ENCODE data around the gene NOC3L. TPM values are rescaled to one million over a fixed set of nuclear protein-coding genes. Genes with fewer than 3 reads are reported as not detected.

Gene NOC3L
- total and polyA plus RNA-seq, 9 of the 15 experiments (the other 6 are each of a cell fraction or from before 2014, with no cell fraction given): 23.8 to 57.6 (median 32.6) TPM

GRCh38 chr10:94402204-94402842 lies 39.6 kb upstream of the NOC3L start, which contains the start of gene TBC1D12 (continued):
- TF ChIP-seq ILK (tag; IDR thresholded peaks at IDR 0.05; ENCODE audit: borderline replicate concordance, low read depth) (no peak), GABPB2 (CRISPR knock-in tag; conservative IDR thresholded peaks at IDR 0.05) (no peak), KAT8 (IDR thresholded peaks at IDR 0.05; ENCODE audit: low read depth) (no peak), ZNF134 (CRISPR knock-in tag; conservative IDR thresholded peaks at IDR 0.05) (no peak), U2AF2 (optimal IDR thresholded peaks at IDR 0.05; ENCODE audit: low read depth, low read length) (no peak), MEIS2 (IDR thresholded peaks at IDR 0.05; ENCODE audit: partially characterized antibody) (peak; percentile 75), CC2D1A (IDR thresholded peaks at IDR 0.05) (peak; percentile 86), HDAC8 (tag; IDR thresholded peaks at IDR 0.05) (no peak), ZFP36 (IDR thresholded peaks at IDR 0.05; ENCODE audit: low read depth, low read length, partially characterized antibody) (peak; percentile 87), BACH1 (tag; IDR thresholded peaks at IDR 0.05) (no peak), NFYB (IDR thresholded peaks at IDR 0.05; ENCODE audit: extremely low read depth, insufficient read length) (no peak), FOXP4 (CRISPR knock-in tag; IDR thresholded peaks at IDR 0.05; ENCODE audit: borderline replicate concordance) (no peak), SOX6 (IDR thresholded peaks at IDR 0.05) (no peak), KDM1A (IDR thresholded peaks at IDR 0.05) (no peak), ZFPM2 (CRISPR knock-in tag; IDR thresholded peaks at IDR 0.05) (no peak), EP400 (IDR thresholded peaks at IDR 0.05) (peak; percentile 44; the same call in 1 of the 2 replicates), CBX8 (IDR thresholded peaks at IDR 0.05; ENCODE audit: borderline replicate concordance, extremely low read depth, low read depth, low read length, poor library complexity, severe bottlenecking) (no peak), ZNF436 (CRISPR knock-in tag; IDR thresholded peaks at IDR 0.05) (no peak), TAF1 (IDR thresholded peaks at IDR 0.05; ENCODE audit: control insufficient read depth, extremely low read depth, insufficient read depth, low read length, severe bottlenecking) (peak; percentile 50)
- TF ChIP-seq, protein P1, sequence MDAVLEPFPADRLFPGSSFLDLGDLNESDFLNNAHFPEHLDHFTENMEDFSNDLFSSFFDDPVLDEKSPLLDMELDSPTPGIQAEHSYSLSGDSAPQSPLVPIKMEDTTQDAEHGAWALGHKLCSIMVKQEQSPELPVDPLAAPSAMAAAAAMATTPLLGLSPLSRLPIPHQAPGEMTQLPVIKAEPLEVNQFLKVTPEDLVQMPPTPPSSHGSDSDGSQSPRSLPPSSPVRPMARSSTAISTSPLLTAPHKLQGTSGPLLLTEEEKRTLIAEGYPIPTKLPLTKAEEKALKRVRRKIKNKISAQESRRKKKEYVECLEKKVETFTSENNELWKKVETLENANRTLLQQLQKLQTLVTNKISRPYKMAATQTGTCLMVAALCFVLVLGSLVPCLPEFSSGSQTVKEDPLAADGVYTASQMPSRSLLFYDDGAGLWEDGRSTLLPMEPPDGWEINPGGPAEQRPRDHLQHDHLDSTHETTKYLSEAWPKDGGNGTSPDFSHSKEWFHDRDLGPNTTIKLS (IDR thresholded peaks at IDR 0.05; ENCODE audit: borderline replicate concordance, low read depth): peak; percentile 41; the same call in 1 of the 2 replicates
- TF ChIP-seq, protein P2, sequence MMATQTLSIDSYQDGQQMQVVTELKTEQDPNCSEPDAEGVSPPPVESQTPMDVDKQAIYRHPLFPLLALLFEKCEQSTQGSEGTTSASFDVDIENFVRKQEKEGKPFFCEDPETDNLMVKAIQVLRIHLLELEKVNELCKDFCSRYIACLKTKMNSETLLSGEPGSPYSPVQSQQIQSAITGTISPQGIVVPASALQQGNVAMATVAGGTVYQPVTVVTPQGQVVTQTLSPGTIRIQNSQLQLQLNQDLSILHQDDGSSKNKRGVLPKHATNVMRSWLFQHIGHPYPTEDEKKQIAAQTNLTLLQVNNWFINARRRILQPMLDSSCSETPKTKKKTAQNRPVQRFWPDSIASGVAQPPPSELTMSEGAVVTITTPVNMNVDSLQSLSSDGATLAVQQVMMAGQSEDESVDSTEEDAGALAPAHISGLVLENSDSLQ (IDR thresholded peaks at IDR 0.05): peak; percentile 94
- TF ChIP-seq, protein P3, sequence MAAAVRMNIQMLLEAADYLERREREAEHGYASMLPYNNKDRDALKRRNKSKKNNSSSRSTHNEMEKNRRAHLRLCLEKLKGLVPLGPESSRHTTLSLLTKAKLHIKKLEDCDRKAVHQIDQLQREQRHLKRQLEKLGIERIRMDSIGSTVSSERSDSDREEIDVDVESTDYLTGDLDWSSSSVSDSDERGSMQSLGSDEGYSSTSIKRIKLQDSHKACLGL (CRISPR knock-in tag; IDR thresholded peaks at IDR 0.05; ENCODE audit: borderline replicate concordance, poor library complexity, severe bottlenecking): no peak
